Stimulated activated CD4-positive, alpha-beta T cell treated with anti-CD3 and anti-CD28 coated beads, TNF-alpha, amount 100 ng/mL, for 24 hours (primary cell): Measurements from ENCODE around the gene SORCS2.
"Not testable (repeated sequence)": the region's sequence is repeated elsewhere in the genome, so short reads cannot be mapped to it uniquely, and the experiment has no call there.

Experiments
- DNase-seq, 3 experiments: peaks; one replicate each; pipeline ENCODE4 v3.0.0-alpha.2; 2020; ENCODE audit warnings: low read depth in 3 of 3

Gene SORCS2

GRCh38 chr4:7199771-7200441, 7.6 kb downstream of the SORCS2 start:
- DNase-seq, result no peak

GRCh38 chr4:7200801-7201200, 8.5 kb downstream of the SORCS2 start:
- DNase-seq, result no peak

- no peak for DNase-seq
Observed at GRCh38 chr4:7201420-7202305, 9.3 kb downstream of the SORCS2 start.

GRCh38 chr4:7202411-7202810, 10.1 kb downstream of the SORCS2 start:
- DNase-seq, result no peak

- DNase-seq, result no peak
Observed at GRCh38 chr4:7204656-7205387, 12.5 kb downstream of the SORCS2 start.

GRCh38 chr4:7206385-7206784, 14.0 kb downstream of the SORCS2 start:
- DNase-seq, result no peak

- no peak for DNase-seq
Observed at GRCh38 chr4:7206911-7207567, 14.7 kb downstream of the SORCS2 start.

GRCh38 chr4:7207628-7208231, 15.4 kb downstream of the SORCS2 start:
- no peak for DNase-seq

- DNase-seq, result no peak
Observed at GRCh38 chr4:7208509-7209451, 16.4 kb downstream of the SORCS2 start.

GRCh38 chr4:7209699-7210098, 17.4 kb downstream of the SORCS2 start:
- no peak for DNase-seq

- DNase-seq, result no peak
Observed at GRCh38 chr4:7210824-7211223, 18.5 kb downstream of the SORCS2 start.

GRCh38 chr4:7212101-7212674, 19.9 kb downstream of the SORCS2 start:
- DNase-seq, result no peak

GRCh38 chr4:7212921-7213320, 20.6 kb downstream of the SORCS2 start:
- DNase-seq, result no peak

- DNase-seq, result no peak
Observed at GRCh38 chr4:7213807-7214206, 21.5 kb downstream of the SORCS2 start.

GRCh38 chr4:7214359-7214758, 22.0 kb downstream of the SORCS2 start:
- DNase-seq, result no peak

GRCh38 chr4:7215187-7215586, 22.8 kb downstream of the SORCS2 start:
- DNase-seq, result not testable (repeated sequence)

GRCh38 chr4:7217039-7217438, 24.7 kb downstream of the SORCS2 start:
- no peak for DNase-seq

GRCh38 chr4:7217474-7218321, 25.4 kb downstream of the SORCS2 start:
- no peak for DNase-seq

- DNase-seq, result no peak
Observed at GRCh38 chr4:7218686-7219085, 26.3 kb downstream of the SORCS2 start.
